Esophagus muscularis mucosa (tissue), 4 donors: ENCODE results near the gene ZNRF2.

ENCODE experiments used
- EP300 ChIP-seq: sonication (generic); formaldehyde crosslinking; IDR thresholded peaks from one replicate; pipeline ENCODE4 v1.6.1; 2017; ENCODE audit warnings: antibody characterized with exemption
- POLR2AphosphoS5 ChIP-seq, 2 donors: sonication (generic); formaldehyde crosslinking; IDR thresholded peaks; one replicate each; pipeline ENCODE4 v1.6.1; 2017; ENCODE audit warnings: antibody characterized with exemption in 2 of 2
- TF ChIP-seq, protein P1 (sequence below), 3 experiments: fragments of 200-600 bp in 2 of 3; fragments of 450-650 bp in 1 of 3; sonication (generic) in 2 of 3; IDR thresholded peaks; one replicate each; pipeline ENCODE4 v1.5.1; 2017 to 2019; ENCODE audit warnings: antibody characterized with exemption in 3 of 3, mild to moderate bottlenecking in 2 of 3, moderate library complexity in 1 of 3

DNA sequence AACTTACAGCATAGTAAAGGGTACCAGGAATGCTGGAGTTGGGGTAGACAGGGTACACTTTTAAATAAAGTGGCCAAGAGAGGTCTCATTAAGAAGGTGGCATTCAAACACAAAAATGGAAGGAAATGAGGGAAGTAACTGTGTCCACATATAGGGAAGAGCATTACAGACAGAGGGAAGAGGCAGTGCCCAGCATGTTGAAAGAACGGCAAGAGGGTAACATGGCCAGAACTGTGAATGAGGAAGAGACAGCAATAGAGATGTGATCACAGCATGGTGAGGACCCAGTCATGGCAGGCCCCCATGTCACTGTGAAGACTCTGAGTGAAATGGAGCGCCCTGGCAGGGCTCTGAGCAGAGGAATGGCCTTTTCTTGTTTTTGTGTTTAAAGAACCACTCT lies 35.1 kb upstream of the ZNRF2 start:
- TF ChIP-seq, protein P1, sequence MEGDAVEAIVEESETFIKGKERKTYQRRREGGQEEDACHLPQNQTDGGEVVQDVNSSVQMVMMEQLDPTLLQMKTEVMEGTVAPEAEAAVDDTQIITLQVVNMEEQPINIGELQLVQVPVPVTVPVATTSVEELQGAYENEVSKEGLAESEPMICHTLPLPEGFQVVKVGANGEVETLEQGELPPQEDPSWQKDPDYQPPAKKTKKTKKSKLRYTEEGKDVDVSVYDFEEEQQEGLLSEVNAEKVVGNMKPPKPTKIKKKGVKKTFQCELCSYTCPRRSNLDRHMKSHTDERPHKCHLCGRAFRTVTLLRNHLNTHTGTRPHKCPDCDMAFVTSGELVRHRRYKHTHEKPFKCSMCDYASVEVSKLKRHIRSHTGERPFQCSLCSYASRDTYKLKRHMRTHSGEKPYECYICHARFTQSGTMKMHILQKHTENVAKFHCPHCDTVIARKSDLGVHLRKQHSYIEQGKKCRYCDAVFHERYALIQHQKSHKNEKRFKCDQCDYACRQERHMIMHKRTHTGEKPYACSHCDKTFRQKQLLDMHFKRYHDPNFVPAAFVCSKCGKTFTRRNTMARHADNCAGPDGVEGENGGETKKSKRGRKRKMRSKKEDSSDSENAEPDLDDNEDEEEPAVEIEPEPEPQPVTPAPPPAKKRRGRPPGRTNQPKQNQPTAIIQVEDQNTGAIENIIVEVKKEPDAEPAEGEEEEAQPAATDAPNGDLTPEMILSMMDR (IDR thresholded peaks at IDR 0.05), result no peak
- TF ChIP-seq POLR2AphosphoS5 (IDR thresholded peaks at IDR 0.05) (no peak), EP300 (no peak)
